GM23338 (cell line): ENCODE results near the gene PCDH1. TPM values are rescaled to one million over a fixed set of nuclear protein-coding genes. Genes with fewer than 3 reads are reported as not detected.
A peak's percentile ranks its signal among the peaks of the same experiment; 100 is the strongest.

Source experiments
- ATAC-seq: fragments of 200-7000 bp; cut with Tn5 transposase; 3 replicates; pipeline ENCODE4 v1.9.1; 2020
- DNase-seq: peaks from one replicate; pipeline ENCODE4 v3.0.0-alpha.2; 2015; ENCODE audit warnings: low spot score
- H2AFZ ChIP-seq: fragments of 200-600 bp; sonication (generic); 2 replicates; pipeline ENCODE4 v1.8.0; 2016; ENCODE audit warnings: antibody characterized with exemption, mild to moderate bottlenecking, moderate library complexity
- H3F3A ChIP-seq: fragments of 200-600 bp; sonication (generic); replicated peaks from 2 replicates; pipeline ENCODE4 v1.8.0; 2017; ENCODE audit warnings: antibody characterized with exemption, mixed run types, low read depth
- H3K27ac ChIP-seq: fragments of 200-600 bp; sonication (generic); 2 replicates; pipeline ENCODE4 v1.6.1; 2016; ENCODE audit warnings: low read depth
- H3K27me3 ChIP-seq: fragments of 200-600 bp; sonication (generic); 2 replicates; pipeline ENCODE4 v1.8.0; 2016; ENCODE audit warnings: mild to moderate bottlenecking, mixed run types, moderate library complexity; ENCODE audit not compliant: insufficient read depth
- H3K36me3 ChIP-seq: fragments of 200-600 bp; sonication (generic); 2 replicates; pipeline ENCODE4 v1.8.0; 2016; ENCODE audit warnings: mild to moderate bottlenecking; ENCODE audit not compliant: insufficient read depth
- H3K4me1 ChIP-seq: fragments of 200-600 bp; sonication (generic); 2 replicates; pipeline ENCODE4 v1.8.0; 2016; ENCODE audit warnings: mild to moderate bottlenecking, moderate library complexity; ENCODE audit not compliant: insufficient read depth
- H3K4me2 ChIP-seq: fragments of 200-600 bp; sonication (generic); 2 replicates; pipeline ENCODE4 v1.7.1; 2017; ENCODE audit warnings: mixed run types
- H3K4me3 ChIP-seq: fragments of 200-600 bp; sonication (generic); 2 replicates; pipeline ENCODE4 v1.6.1; 2016; ENCODE audit warnings: mixed run types
- H3K79me2 ChIP-seq: fragments of 200-600 bp; sonication (generic); replicated peaks from 2 replicates; pipeline ENCODE4 v1.8.0; 2017; ENCODE audit warnings: mild to moderate bottlenecking; ENCODE audit not compliant: insufficient read depth
- H3K9me2 ChIP-seq: fragments of 200-600 bp; sonication (generic); 2 replicates; pipeline ENCODE4 v1.8.0; 2017; ENCODE audit not compliant: insufficient read depth
- H4K20me1 ChIP-seq: fragments of 200-600 bp; sonication (generic); replicated peaks from 2 replicates; pipeline ENCODE4 v1.8.0; 2017; ENCODE audit warnings: mild to moderate bottlenecking; ENCODE audit not compliant: insufficient read depth
- H3K27ac Mint-ChIP-seq: 2 replicates; pipeline ENCODE4 v1.8.0; 2020; ENCODE audit warnings: inconsistent platforms, mild to moderate bottlenecking, moderate library complexity, mixed read lengths
- H3K27me3 Mint-ChIP-seq: 3 replicates; pipeline ENCODE4 v1.8.0; 2022; ENCODE audit warnings: low read depth, mild to moderate bottlenecking, moderate library complexity, mixed read lengths, inconsistent platforms; ENCODE audit not compliant: insufficient read depth, poor library complexity
- H3K36me3 Mint-ChIP-seq: 3 replicates; pipeline ENCODE4 v1.8.0; 2021; ENCODE audit warnings: low read depth, mild to moderate bottlenecking, inconsistent platforms, moderate library complexity, mixed read lengths
- H3K4me1 Mint-ChIP-seq: 3 replicates; pipeline ENCODE4 v1.8.0; 2020; ENCODE audit warnings: mild to moderate bottlenecking, inconsistent platforms, mixed read lengths
- H3K4me3 Mint-ChIP-seq: 3 replicates; pipeline ENCODE4 v1.8.0; 2021; ENCODE audit warnings: moderate library complexity, mild to moderate bottlenecking, inconsistent platforms, mixed read lengths
- H3K9me3 Mint-ChIP-seq: 3 replicates; pipeline ENCODE4 v1.8.0; 2020; ENCODE audit warnings: moderate library complexity, mild to moderate bottlenecking, inconsistent platforms, mixed read lengths
- CREB1 ChIP-seq: fragments of 250-450 bp; sonication (Bioruptor Pico); IDR thresholded peaks from 2 replicates; pipeline ENCODE4 v1.5.0; 2020; ENCODE audit warnings: low read depth, mild to moderate bottlenecking, moderate library complexity
- EZH2 ChIP-seq: fragments of 200-600 bp; sonication (generic); IDR thresholded peaks from one replicate; pipeline ENCODE4 v1.8.0; 2017; ENCODE audit warnings: antibody characterized with exemption, mild to moderate bottlenecking, low read depth; ENCODE audit not compliant: unreplicated experiment
- EZH2phosphoT487 ChIP-seq: fragments of 200-600 bp; sonication (generic); IDR thresholded peaks from one replicate; pipeline ENCODE4 v1.8.1; 2018; ENCODE audit warnings: antibody characterized with exemption; ENCODE audit not compliant: unreplicated experiment
- ZNF114 ChIP-seq: fragments of 250-450 bp; sonication (Bioruptor Pico); IDR thresholded peaks from 2 replicates; pipeline ENCODE4 v1.5.0; 2020; ENCODE audit warnings: mild to moderate bottlenecking, moderate library complexity
- ZNF462 ChIP-seq: fragments of 250-450 bp; sonication (Bioruptor Pico); IDR thresholded peaks from 2 replicates; pipeline ENCODE4 v1.5.0; 2020; ENCODE audit warnings: mild to moderate bottlenecking, moderate library complexity
- polyA plus RNA-seq: library from polyadenylated mRNA; unstranded; fragments of >200 nt; fragmentation: Nextera tagmentation; extraction: Ambion mirVana; gene quantifications from 2 replicates; pipeline ENCODE4 v1.2.1, GENCODE V29; 2016
- total RNA-seq: library from RNA; depleted of rRNA; stranded (reverse); fragments of >200 nt; shearing (Covaris generic); gene quantifications from 2 replicates; pipeline ENCODE4 v1.2.3, GENCODE V29; 2014
- TF ChIP-seq, protein P1 (sequence below), 2 experiments: fragments of 200-600 bp in 1 of 2; sonication (generic) in 1 of 2; conservative IDR thresholded peaks; 2 replicates each; pipeline versions ENCODE4 v1.5.1 to v1.6.1; 2016 to 2017; ENCODE audit warnings: antibody characterized with exemption in 2 of 2, low read depth in 2 of 2, mild to moderate bottlenecking in 2 of 2, moderate library complexity in 1 of 2
- TF ChIP-seq, protein P2 (sequence below): IDR thresholded peaks from one replicate; pipeline ENCODE4 v1.6.1; 2018; ENCODE audit warnings: antibody characterized with exemption; ENCODE audit not compliant: unreplicated experiment

PCDH1 gene
- total and polyA plus RNA-seq, 2 experiments from 2014 or later = 26.2 to 183 TPM

DNA sequence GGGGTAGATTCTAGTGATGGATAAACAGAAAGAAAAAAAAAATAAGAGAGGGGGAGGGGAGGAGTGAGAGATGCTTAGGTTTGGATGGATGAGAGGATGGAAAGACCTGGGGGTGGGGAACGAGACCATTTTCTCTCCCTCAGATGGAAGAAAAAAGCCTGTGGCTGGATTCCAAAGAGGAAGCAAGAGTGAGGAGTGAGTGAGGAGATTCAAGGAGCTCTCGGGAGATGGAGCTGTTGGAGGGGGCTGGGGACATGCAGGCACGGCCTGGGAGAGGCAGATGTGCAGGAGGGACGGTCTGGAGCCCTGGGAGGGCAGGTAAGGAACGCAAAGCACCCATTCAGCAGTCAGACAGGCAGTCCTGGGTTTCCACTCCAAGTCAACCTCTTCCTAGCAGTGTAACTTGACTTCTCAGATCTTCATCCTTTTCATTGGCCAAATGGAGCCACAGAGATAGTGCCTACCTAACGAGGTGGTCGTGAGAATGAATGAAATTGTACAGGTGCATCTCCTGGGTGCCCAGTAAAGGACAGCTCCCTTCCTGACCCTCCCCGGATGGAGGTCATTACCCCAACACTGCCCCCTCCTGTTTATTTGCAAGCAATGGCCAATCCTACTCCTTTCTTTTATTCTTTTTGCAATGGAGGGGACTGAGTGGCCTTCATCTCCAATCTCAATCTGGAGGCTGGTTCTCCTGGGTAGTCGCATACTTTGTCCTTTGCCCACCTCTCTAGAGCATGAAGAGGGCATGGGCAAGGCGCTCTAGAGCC, 52.2 kb downstream of the PCDH1 start:
- Mint-ChIP-seq H3K9me3 (no peaks in the 10 kb centered on the region), H3K27ac (peak overlapping the region; percentile 68; the same call in 1 of the 2 replicates), H3K36me3 (no peaks in the 10 kb centered on the region; the same call in 1 of the 3 replicates), H3K4me3 (no peak overlapping the region; the same call in 2 of the 3 replicates), H3K4me1 (peaks cover 58% of the 10 kb centered on the region), H3K27me3 (peaks cover 18% of the 10 kb centered on the region)
- no peak overlapping the region for H2AFZ ChIP-seq
- ATAC-seq (peak; percentile 70), DNase-seq (peak; percentile 82)
- H3K27me3 ChIP-seq = no peaks in the 10 kb centered on the region
- H4K20me1 ChIP-seq = no peaks in the 10 kb centered on the region
- peak overlapping the region; percentile 67 for H3K4me2 ChIP-seq
- no peaks in the 10 kb centered on the region for H3K79me2 ChIP-seq
- H3K9me2 ChIP-seq = no peaks in the 10 kb centered on the region
- H3K4me1 ChIP-seq = peaks cover 49% of the 10 kb centered on the region
- TF ChIP-seq EZH2 (no peak), ZNF114 (CRISPR knock-in tag) (no peak), EZH2phosphoT487 (no peak), CREB1 (CRISPR knock-in tag) (no peak)
- TF ChIP-seq, protein P1, sequence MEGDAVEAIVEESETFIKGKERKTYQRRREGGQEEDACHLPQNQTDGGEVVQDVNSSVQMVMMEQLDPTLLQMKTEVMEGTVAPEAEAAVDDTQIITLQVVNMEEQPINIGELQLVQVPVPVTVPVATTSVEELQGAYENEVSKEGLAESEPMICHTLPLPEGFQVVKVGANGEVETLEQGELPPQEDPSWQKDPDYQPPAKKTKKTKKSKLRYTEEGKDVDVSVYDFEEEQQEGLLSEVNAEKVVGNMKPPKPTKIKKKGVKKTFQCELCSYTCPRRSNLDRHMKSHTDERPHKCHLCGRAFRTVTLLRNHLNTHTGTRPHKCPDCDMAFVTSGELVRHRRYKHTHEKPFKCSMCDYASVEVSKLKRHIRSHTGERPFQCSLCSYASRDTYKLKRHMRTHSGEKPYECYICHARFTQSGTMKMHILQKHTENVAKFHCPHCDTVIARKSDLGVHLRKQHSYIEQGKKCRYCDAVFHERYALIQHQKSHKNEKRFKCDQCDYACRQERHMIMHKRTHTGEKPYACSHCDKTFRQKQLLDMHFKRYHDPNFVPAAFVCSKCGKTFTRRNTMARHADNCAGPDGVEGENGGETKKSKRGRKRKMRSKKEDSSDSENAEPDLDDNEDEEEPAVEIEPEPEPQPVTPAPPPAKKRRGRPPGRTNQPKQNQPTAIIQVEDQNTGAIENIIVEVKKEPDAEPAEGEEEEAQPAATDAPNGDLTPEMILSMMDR (conservative IDR thresholded peaks at IDR 0.05; ENCODE audit: low read depth in 2 of 2) = peak; percentile 81
- TF ChIP-seq, protein P2, sequence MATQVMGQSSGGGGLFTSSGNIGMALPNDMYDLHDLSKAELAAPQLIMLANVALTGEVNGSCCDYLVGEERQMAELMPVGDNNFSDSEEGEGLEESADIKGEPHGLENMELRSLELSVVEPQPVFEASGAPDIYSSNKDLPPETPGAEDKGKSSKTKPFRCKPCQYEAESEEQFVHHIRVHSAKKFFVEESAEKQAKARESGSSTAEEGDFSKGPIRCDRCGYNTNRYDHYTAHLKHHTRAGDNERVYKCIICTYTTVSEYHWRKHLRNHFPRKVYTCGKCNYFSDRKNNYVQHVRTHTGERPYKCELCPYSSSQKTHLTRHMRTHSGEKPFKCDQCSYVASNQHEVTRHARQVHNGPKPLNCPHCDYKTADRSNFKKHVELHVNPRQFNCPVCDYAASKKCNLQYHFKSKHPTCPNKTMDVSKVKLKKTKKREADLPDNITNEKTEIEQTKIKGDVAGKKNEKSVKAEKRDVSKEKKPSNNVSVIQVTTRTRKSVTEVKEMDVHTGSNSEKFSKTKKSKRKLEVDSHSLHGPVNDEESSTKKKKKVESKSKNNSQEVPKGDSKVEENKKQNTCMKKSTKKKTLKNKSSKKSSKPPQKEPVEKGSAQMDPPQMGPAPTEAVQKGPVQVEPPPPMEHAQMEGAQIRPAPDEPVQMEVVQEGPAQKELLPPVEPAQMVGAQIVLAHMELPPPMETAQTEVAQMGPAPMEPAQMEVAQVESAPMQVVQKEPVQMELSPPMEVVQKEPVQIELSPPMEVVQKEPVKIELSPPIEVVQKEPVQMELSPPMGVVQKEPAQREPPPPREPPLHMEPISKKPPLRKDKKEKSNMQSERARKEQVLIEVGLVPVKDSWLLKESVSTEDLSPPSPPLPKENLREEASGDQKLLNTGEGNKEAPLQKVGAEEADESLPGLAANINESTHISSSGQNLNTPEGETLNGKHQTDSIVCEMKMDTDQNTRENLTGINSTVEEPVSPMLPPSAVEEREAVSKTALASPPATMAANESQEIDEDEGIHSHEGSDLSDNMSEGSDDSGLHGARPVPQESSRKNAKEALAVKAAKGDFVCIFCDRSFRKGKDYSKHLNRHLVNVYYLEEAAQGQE = peak; percentile 45
- H3K4me3 ChIP-seq = no peak overlapping the region
- no peaks in the 10 kb centered on the region; the same call in 1 of the 2 replicates for H3K36me3 ChIP-seq
- peak overlapping the region; percentile 69 for H3K27ac ChIP-seq
- peaks cover 12% of the 10 kb centered on the region; the same call in 1 of the 2 replicates for H3F3A ChIP-seq

- ATAC-seq (peak; percentile 10; the same call in 2 of the 3 replicates), DNase-seq (peak; percentile 4)
- Mint-ChIP-seq H3K27ac (peak overlapping the region; percentile 62; the same call in 1 of the 2 replicates), H3K36me3 (no peaks in the 10 kb centered on the region; the same call in 2 of the 3 replicates), H3K4me3 (no peak overlapping the region; the same call in 2 of the 3 replicates), H3K9me3 (no peaks in the 10 kb centered on the region), H3K27me3 (peaks cover 21% of the 10 kb centered on the region), H3K4me1 (peaks cover 59% of the 10 kb centered on the region)
- H3K79me2 ChIP-seq = no peaks in the 10 kb centered on the region
- H3K27me3 ChIP-seq = no peaks in the 10 kb centered on the region
- H3K9me2 ChIP-seq = no peaks in the 10 kb centered on the region
- H3K4me2 ChIP-seq = peak overlapping the region; percentile 67; the same call in 1 of the 2 replicates
- peaks cover 49% of the 10 kb centered on the region for H3K4me1 ChIP-seq
- no peak overlapping the region; the same call in 1 of the 2 replicates for H2AFZ ChIP-seq
- no peaks in the 10 kb centered on the region; the same call in 1 of the 2 replicates for H3K36me3 ChIP-seq
- H3K4me3 ChIP-seq = 0 out of 2 replicates have a peak overlapping the region, but pooled peaks have one; percentile 17
- peaks cover 12% of the 10 kb centered on the region; the same call in 1 of the 2 replicates for H3F3A ChIP-seq
- peak overlapping the region; percentile 69; the same call in 1 of the 2 replicates for H3K27ac ChIP-seq
- no peaks in the 10 kb centered on the region for H4K20me1 ChIP-seq
- no peak for TF ChIP-seq ZNF462
- no peak for TF ChIP-seq EZH2
- no peak for TF ChIP-seq EZH2phosphoT487
- TF ChIP-seq ZNF114 (CRISPR knock-in tag) = no peak
- TF ChIP-seq CREB1 (CRISPR knock-in tag) = no peak
These were observed 53.0 kb downstream of the PCDH1 start for GRCh38 chr5:141825241-141825671.
